ENCODE data around the gene ULBP2.

DNA sequence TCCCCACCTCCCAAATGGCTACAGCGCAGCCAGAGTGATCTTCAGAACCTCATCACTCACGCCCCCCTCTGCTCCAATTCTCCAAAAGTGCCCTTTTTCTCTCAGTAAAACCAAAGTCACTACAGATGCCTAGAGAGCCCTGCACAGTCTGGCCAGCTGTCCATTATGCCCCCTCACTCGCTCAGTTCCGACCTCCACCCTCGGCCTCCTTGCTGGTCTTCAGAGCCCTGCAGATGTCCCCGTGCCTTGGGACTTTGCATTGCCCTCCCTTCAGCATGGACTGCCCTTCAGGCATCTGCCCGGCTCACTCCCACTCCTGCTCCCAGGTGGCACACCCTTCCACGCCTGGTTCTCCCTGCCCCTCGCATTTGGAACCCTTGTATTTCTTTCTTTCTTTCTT, 42.8 kb upstream of the ULBP2 start:
- TF ChIP-seq, protein P1, sequence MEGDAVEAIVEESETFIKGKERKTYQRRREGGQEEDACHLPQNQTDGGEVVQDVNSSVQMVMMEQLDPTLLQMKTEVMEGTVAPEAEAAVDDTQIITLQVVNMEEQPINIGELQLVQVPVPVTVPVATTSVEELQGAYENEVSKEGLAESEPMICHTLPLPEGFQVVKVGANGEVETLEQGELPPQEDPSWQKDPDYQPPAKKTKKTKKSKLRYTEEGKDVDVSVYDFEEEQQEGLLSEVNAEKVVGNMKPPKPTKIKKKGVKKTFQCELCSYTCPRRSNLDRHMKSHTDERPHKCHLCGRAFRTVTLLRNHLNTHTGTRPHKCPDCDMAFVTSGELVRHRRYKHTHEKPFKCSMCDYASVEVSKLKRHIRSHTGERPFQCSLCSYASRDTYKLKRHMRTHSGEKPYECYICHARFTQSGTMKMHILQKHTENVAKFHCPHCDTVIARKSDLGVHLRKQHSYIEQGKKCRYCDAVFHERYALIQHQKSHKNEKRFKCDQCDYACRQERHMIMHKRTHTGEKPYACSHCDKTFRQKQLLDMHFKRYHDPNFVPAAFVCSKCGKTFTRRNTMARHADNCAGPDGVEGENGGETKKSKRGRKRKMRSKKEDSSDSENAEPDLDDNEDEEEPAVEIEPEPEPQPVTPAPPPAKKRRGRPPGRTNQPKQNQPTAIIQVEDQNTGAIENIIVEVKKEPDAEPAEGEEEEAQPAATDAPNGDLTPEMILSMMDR (conservative IDR thresholded peaks at IDR 0.05), result no peak
- TF ChIP-seq EZH2 (IDR thresholded peaks at IDR 0.05; ENCODE audit: low read depth), result no peak

All from PC-9 (cell line).